KBM-7 (cell line): ENCODE measurements around the gene CDKN2B-AS1.
A peak's percentile ranks its signal among the peaks of the same experiment; 100 is the strongest.

Experiments
- DNase-seq: peaks from one replicate; pipeline ENCODE4 v3.0.0-alpha.2; 2015
- in situ Hi-C: fragments of 300-500 bp; cut with MboI; formaldehyde crosslinking; loops from 2 replicates; pipeline ENCODE4 v1.14.3; 2020; ENCODE audit warnings: low sequenced_read_pairs, low pct_unique_long_range_greater_than_20kb, mixed read lengths

CDKN2B-AS1 gene

DNA sequence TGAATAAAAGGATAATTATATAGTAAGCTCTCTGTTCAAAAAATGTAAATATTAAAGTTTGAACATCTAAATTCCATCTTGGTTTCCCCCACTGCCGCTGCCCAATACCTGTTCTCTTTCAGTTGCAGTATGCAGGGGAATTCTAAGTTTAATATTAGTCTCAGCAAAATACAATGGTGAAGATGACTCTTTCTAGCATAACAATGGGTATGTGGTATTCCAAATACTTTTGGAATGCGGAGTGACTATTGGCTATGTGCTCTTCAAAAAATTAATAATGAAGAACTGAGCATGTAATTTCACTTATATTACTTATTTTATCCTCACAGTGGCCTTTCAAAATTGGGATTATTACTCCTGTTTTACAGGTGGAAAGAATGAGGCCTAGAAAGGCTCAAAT lies 3.4 kb downstream of the CDKN2B-AS1 start:
- in situ Hi-C loops: no loop called here
- DNase-seq: no peak

DNA sequence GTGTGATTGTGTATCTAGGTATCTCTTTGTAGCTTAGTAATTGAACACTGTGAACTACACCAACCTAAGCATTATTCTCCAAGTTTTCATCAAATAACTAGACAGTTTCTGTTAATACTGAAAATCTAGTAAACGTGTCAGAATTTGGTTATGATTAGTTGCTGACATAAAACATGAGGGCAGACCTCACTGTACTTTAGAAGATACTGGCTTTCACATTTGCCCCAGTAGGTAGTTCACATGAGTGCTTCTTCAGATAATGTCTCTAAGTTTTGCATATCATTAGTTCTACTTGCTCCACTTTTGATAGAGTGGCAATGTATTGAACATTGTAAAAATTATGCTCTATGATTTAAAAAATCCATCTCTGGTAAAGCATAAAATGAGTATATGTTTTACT lies 7.4 kb downstream of the CDKN2B-AS1 start:
- no peak for DNase-seq
- in situ Hi-C loops: loop anchor here (25.0 kb wide), 1 partner anchor 190 kb away; the partner anchor contains the start of gene MTAP

DNA sequence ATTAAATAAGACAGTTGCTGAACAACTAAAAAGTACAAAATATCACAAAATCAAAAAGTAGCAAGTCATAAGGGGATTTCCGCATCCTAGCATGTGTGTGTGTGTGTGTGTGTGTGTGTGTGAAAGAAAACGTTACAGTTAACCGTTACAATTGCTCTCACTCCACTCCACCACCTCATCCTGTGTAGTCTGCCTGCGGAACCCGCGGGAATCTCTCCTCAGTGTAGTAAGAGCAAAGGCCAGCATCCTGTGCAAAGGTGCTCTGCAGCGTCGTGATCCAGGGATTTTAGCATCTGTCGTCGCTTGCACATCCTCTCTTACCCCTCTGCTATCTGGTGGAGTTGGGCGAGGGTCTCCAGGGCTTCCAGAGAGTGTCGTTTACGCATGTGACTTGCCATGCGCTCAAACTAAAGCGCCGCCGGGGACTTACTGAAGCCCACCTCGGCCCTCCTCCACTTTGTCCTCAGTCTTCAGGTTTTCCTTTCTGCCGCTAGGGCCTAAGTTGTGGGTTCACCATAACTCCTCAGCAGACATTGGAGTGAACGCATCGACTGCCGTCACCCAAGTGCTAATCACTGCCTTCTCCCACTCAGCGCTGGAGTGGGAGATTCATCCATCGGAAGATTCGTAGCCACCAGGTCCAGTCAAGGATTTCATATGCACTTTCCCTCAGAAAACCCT lies 10.6 kb downstream of the CDKN2B-AS1 start:
- no peak for DNase-seq
- in situ Hi-C loops: loop anchor here (25.0 kb wide), 1 partner anchor 193 kb away; the partner anchor contains the start of gene MTAP

DNA sequence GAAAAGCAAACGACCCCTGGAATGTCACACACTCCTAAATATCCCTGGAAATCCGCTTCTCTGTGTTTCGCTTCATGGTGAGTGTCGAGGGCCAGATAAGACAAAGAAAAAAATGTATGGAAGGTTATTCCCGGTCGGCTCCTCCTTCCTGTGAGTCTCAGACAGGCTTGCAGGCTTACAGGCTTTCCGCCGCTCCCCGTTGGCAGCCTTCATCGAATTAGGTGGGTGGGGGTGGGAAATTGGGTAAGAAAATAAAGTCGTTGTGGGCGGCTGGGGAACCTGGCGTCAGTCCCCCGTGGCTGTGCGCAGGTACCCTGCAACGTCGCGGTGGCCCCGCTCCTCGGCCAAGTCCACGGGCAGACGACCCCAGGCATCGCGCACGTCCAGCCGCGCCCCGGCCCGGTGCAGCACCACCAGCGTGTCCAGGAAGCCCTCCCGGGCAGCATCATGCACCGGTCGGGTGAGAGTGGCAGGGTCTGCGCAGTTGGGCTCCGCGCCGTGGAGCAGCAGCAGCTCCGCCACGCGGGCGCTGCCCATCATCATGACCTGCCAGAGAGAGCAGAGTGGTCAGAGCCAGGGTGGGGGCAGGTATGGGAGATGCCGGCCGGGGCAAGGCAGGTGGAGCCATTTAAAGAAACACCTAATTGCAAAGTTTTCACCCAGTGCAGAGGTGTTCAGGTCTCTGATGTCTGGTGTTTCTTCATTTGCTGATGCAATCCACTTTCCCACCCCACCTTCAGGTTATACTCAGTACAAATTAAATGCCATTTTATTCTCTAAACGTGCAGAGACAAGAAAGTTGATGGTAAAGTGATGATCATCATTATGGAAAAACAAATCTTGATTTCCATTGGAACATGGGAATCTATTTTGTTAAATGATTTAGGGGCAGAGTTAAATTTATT lies 11.4 kb downstream of the CDKN2B-AS1 start:
- in situ Hi-C loops: loop anchor here (25.0 kb wide), 1 partner anchor 194 kb away; the partner anchor contains the start of gene MTAP

DNA sequence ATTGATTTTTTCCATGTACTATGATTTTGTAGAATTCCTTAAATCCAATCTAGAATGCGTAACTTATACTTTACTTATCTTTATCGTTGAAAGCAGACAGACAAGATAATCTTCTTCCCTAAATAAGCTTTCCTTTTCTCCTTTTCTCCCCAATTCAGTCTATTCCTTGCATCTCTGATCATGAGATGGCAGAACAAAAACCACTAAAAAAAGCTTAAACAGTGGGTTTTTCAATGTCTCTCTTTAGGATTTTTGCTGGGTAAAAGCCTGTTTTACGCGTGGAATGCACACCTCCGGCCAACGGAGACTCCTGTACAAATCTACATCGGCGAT lies 13.8 kb downstream of the CDKN2B-AS1 start:
- no peak for DNase-seq
- in situ Hi-C loops: loop anchor here (25.0 kb wide), 1 partner anchor 196 kb away; the partner anchor contains the start of gene MTAP

More for the DNA sequence above, 11.4 kb downstream of the CDKN2B-AS1 start:
- DNase-seq: no peak

DNA sequence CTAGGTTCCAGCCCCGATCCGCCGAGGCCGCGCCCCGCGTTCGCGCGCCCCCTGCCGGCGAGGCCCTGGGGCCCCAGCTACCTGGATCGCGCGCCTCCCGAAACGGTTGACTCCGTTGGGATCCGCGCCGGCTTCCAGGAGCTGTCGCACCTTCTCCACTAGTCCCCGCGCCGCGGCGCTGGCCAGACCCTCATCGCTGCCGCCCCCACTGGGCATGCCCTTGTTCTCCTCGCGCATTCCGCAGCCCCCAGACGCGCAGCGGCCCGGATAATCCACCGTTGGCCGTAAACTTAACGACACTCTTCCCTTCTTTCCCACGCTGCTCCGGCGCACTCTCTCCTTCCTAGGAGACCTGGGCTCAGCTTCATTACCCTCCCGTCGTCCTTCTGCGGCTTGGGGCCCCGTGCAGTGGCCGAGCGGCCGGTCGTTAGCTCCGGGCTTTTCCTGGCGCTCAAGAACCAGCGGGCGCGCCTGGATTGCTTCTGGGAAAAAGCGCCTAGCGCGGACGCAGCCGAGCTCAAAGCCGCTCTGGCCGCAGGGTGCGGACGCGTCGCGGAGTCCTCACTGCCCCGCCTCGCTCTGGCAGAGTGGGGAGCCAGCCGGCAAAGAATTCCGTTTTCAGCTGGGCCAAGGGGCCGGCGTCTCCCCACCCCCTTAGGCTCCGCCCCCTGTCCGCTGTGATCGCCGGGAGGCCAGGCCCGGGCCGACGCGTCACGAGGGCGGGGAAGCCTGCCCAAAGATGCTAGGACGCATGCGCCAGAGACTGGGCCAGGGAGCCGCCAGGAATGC lies 14.3 kb downstream of the CDKN2B-AS1 start, which contains the start of gene CDKN2B:
TSS of gene CDKN2B (minus strand) at position 589 of the 789 bp plus-strand sequence. CDS start at position 237, 352 bp downstream.
- in situ Hi-C loops: loop anchor here (25.0 kb wide), 1 partner anchor 197 kb away; the partner anchor contains the start of gene MTAP

DNA sequence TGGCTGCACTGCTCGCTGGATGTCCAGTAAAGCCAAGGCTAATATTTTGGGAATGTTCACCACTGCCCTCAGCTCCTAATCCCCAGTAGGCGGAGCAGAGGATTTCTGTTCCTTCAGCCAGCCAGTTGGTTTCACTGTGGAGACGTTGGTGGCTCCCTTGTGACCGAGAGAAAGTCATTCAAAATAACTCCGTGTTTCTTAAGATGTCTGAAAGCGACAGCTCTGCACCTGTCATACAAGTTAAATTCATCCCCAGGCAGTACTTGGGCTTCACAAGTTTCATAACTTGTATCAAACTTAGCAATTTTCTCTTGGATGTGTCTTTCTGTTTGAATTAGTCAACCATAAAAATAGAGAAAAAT lies 14.9 kb downstream of the CDKN2B-AS1 start:
- in situ Hi-C loops: loop anchor here (25.0 kb wide), 1 partner anchor 197 kb away; the partner anchor contains the start of gene MTAP
- DNase-seq: no peak

More for the DNA sequence above, 14.3 kb downstream of the CDKN2B-AS1 start, which contains the start of gene CDKN2B:
- peak; percentile 93 for DNase-seq

DNA sequence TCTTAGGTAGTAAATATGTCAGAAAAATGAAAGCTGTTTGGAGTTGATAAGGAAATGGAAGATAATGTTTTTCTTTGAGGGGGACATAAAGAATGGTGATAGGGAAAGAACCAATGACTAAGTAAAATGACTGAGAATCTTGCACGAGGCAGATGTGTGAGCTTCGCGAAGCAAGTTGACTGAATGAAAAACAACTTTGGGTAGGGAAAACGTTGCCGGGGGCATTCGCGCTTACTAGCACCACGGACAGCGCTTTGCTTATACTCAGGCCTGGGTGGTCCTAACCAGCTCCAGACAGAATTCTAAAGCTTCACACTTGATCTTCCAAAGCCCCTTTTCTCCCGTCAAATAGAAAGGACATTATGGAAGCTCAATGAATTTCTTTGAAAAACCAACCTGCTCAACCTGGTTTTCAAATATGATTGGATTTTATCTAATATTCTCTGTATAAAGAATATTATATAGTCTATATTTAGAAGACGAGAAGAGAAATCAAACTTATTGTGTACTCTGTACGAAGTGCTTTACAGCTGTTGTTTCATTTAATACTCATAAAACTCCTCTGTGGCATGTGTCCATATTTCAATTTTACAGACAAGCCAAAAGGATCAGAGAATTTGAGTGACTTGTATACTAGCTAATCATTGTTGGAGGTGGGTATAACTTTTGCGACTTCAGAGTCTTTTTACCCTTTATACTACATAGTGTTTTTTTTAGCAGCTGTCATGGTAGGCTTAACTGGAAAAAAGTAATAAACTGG lies 16.5 kb downstream of the CDKN2B-AS1 start:
- in situ Hi-C loops: loop anchor here (25.0 kb wide), 1 partner anchor 199 kb away; the partner anchor contains the start of gene MTAP

DNA sequence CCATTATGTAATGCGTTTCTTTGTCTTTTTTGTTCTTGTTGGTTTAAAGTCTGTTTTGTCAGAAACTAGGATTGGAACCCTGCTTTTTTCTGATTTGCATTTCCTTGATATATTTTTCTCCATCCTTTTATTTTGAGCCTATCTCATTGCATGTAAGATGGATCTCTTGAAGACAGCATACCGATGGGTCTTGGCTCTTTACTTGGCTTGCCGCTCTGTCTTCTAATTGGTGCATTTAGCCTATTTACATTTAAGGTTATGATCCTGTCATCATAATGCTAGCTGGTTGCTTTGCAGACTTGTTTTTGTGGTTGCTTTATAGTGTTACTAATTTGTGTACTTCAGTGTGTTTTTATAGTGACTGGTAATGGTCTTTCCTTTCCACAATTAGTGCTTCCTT lies 27.8 kb downstream of the CDKN2B-AS1 start:
- DNase-seq: no peak
- in situ Hi-C loops: loop anchor here (25.0 kb wide), 1 partner anchor 210 kb away; the partner anchor contains the start of gene MTAP

More for the DNA sequence above, 16.5 kb downstream of the CDKN2B-AS1 start:
- no peak for DNase-seq

DNA sequence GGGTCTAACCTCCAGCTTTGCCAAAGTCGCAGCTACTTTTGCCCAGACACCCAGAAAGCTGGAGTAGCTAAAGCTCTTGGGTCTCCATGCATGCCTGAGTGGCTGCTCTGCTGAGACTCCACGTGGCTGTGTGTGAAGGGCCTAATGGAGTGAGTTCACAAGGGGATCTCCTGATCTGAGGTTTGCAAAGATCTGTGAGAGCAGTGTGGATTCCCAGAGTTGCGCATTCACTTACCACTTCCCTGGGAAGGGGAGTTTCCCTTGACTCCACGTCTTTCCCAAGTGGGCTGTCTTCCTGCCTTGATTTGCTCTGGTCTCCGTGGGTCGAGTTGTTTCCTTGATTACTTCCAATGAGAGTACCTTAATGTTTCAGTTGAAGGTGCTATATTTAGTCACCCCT lies 32.1 kb downstream of the CDKN2B-AS1 start:
- DNase-seq: no peak
- in situ Hi-C loops: no loop called here

DNA sequence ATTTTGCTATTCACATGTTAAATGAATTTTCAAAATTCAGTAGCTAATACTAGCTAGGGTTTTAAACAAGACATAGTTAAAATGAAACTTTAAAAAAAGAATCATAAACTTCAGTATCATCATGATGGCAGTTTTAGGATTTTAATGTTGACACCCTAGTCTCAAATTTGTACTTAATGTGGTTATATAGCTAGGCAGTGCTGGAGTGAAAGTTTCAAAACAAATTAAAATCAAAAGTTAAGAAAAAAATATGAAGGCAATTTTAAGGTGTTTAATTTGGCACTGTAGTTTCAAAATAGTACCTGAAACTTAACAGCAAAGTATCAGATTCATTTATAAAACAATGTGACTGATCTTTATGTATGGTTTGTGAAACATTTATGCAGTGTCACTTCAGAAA lies 33.8 kb downstream of the CDKN2B-AS1 start:
- in situ Hi-C loops: no loop called here
- DNase-seq: no peak

DNA sequence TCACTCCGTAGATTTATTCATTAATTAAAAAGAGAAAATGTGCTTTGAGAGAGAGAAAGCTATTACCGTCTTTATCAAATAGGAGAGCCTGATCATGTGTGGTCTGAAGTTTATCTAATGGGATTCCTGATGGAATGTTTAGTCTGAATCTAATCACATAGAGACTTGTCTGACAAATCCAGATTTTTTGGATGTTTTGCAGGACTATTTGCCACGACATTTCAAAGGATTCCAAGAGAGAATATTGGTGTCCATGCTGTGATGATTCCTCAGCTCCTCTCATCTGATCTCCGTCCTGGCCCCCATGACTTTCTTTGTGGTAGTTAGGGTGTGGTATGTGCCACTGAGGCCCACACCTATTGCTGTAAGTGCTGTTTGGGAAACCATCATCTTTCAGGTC lies 34.6 kb downstream of the CDKN2B-AS1 start:
- DNase-seq: no peak
- in situ Hi-C loops: no loop called here

DNA sequence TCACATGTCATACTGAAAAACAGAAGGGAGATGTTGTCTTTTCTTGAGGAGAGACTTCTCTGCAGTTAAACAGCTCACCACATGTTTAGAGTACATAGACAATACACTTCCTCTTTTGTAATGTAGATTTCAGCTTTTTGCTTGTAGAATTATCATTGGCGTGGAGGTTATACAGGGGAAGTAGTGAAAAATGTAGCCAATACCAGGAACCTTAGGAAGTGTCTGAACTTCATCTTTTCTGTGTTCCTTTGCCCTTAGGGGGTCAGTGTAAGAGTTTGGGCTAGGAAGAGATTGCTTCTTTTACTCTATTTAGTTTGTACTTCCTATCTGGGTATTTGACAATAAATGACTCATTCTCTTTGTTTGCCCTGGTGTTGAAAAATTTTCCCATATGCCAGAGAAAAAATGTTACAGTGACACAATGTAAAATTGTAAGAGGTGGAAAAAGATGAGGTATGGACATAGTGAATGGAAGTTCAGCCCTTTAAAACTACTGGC lies 35.6 kb downstream of the CDKN2B-AS1 start:
- in situ Hi-C loops: no loop called here
- peak; percentile 91 for DNase-seq

DNA sequence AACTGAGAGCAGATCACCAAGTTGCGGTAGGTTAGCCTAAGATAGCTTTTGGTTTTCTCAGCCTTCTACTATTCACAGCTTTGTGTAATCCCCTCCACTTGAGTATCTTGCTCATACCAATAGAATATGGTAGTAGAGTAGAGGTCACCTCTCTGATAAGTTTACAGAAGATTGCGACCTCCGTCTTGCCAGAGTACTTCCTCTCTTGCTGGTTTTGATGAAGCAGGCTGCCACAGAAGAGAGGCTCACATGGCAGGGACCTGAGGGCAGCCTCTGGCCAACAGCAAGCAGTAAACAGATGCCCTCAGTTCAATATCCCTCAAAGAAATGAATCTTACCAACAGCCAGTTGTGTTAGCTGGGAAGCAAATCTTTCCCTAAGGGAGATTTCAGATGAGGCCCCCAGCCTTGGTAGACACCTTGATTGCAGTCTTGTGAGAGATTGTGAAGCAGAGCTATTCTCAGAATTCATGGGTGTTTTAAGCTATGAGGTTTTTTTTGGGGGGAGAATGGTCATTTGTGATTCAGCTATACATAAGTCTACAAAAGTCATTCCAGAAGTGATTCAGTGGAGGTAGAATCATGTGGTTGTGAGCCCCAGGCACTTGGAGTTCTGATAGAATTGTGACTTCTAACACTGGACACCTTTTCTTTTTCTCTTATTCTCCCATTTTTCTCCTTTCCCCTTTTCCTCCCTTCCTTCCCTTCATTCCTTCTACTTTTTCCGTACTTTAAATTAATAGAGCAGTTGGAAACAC lies 37.2 kb downstream of the CDKN2B-AS1 start:
- in situ Hi-C loops: no loop called here
- DNase-seq: no peak

DNA sequence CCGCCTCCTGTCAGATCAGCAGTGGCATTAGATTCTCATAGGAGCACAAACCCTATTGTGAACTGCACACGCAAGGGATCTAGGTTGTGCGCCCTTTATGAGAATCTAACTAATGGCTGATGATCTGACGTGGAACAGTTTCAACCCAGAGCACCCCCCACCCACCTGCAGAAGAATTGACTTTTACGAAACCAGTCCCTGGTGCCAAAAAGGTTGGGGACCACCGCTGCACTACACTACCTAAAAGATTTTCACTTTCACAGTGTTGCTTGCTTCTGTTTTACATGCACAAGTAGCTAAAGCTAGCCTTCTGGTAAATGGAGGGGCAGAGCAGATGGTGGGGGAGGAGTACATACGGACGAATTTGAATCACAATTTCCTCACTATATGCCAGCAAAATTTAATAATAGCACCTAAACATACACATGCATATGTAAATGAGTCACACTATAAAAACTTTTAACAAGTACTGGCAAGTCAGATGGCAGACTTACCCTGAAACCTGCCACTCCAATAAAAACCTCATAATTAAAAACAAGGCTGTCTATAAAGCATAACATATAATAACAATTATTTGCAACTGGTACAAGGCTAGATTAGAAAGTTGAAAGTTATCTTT lies 38.5 kb downstream of the CDKN2B-AS1 start:
- no peak for DNase-seq
- in situ Hi-C loops: no loop called here

DNA sequence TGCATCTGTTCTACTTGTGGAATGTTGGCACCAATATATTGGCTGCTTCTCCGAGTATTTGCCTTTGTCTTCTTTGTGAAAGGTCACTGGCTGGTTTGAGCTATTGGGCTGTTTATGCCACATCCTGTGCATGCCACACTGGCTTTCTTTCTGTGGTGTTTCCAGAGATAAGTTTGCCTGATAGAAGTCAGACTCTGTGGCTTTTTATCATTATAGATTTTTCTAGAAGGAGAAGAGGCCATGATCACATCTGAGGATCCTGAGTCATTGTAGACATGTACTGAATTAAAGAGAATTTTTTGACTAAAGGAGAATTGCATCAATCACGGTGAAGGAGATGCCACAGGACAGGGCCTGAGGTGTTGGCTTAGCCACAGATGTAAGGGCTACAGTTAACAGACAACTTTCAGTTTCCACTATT lies 41.0 kb downstream of the CDKN2B-AS1 start:
- DNase-seq: peak; percentile 30
- in situ Hi-C loops: no loop called here
